H1 (cell line): ENCODE results near the gene RBP5. TPM values are rescaled to one million over a fixed set of nuclear protein-coding genes. Genes with fewer than 3 reads are reported as not detected.

Experiments used
- CTCF ChIA-PET: fragments of 300-600 bp; sonication (Branson Sonifier 250); formaldehyde crosslinking; loops from one replicate; lab custom pipeline; 2021; ENCODE audit not compliant: partially characterized antibody; lab: Charles Lee
- POLR2A ChIA-PET: fragments of 300-600 bp; sonication (Branson Sonifier 250); formaldehyde crosslinking; loops from one replicate; lab custom pipeline; 2021; ENCODE audit warnings: inconsistent platforms; ENCODE audit not compliant: partially characterized antibody; lab: Charles Lee
- DNase-seq, 2 experiments: peaks; one replicate each; pipeline versions ENCODE4 v3.0.0 to v3.0.0-alpha.2; 2010 to 2022; ENCODE audit warnings: low spot score in 2 of 2, low read depth in 1 of 2, mixed read lengths in 1 of 2
- FAIRE-seq: peaks from 2 replicates; lab custom pipeline; 2011; peaks lifted over from hg19 to GRCh38; lab: Jason Lieb, UNC
- H2AFZ ChIP-seq: 2 replicates; pipeline ENCODE4 v1.8.1; 2012; ENCODE audit warnings: low read length, inconsistent platforms
- H2AK5ac ChIP-seq: 2 replicates; pipeline ENCODE4 v1.6.1; 2013; ENCODE audit warnings: low read depth, low read length
- H2BK120ac ChIP-seq: replicated peaks from 2 replicates; pipeline ENCODE3; 2013; ENCODE audit warnings: low read depth, low read length, inconsistent platforms
- H2BK12ac ChIP-seq: 2 replicates; pipeline ENCODE4 v1.6.1; 2013; ENCODE audit warnings: low read depth, low read length
- H2BK15ac ChIP-seq: 2 replicates; pipeline ENCODE4 v1.6.1; 2013; ENCODE audit warnings: low read length
- H2BK20ac ChIP-seq: 2 replicates; pipeline ENCODE4 v1.6.1; 2013; ENCODE audit warnings: low read length
- H2BK5ac ChIP-seq: 2 replicates; pipeline ENCODE4 v1.6.1; 2013; ENCODE audit warnings: low read depth, low read length
- H3K14ac ChIP-seq: 2 replicates; pipeline ENCODE4 v1.6.1; 2013; ENCODE audit warnings: inconsistent platforms; ENCODE audit not compliant: insufficient read length
- H3K18ac ChIP-seq: 2 replicates; pipeline ENCODE4 v1.6.1; 2013; ENCODE audit warnings: low read length; ENCODE audit errors: extremely low read depth
- H3K23ac ChIP-seq: 2 replicates; pipeline ENCODE4 v1.6.1; 2013; ENCODE audit warnings: inconsistent platforms; ENCODE audit not compliant: insufficient read length
- H3K23me2 ChIP-seq: 2 replicates; pipeline ENCODE4 v1.6.1; 2013; ENCODE audit warnings: low read depth, low read length
- H3K27ac ChIP-seq: 2 replicates; pipeline ENCODE4 v1.6.1; 2011; ENCODE audit warnings: low read depth, low read length, inconsistent platforms
- H3K27me3 ChIP-seq, 4 experiments: replicated peaks in 1 of 4; 1 replicate in 1 of 4; 2 replicates in 3 of 4; pipeline versions ENCODE4 v1.6.1 to v1.8.1; 2011 to 2013; ENCODE audit warnings: low read length in 3 of 4, mild to moderate bottlenecking in 3 of 4, inconsistent platforms in 2 of 4, mixed read lengths in 2 of 4, moderate library complexity in 1 of 4; ENCODE audit not compliant: control insufficient read depth in 3 of 4, insufficient read depth in 3 of 4; ENCODE audit errors: extremely low read depth in 1 of 4
- H3K36me3 ChIP-seq, 4 experiments: 2 replicates each; pipeline versions ENCODE4 v1.6.1 to v1.8.1; 2011 to 2013; ENCODE audit warnings: mild to moderate bottlenecking in 4 of 4, low read length in 3 of 4, moderate library complexity in 2 of 4, control low read depth in 1 of 4, inconsistent platforms in 1 of 4; ENCODE audit not compliant: insufficient read depth in 4 of 4, control insufficient read depth in 2 of 4
- H3K4ac ChIP-seq: replicated peaks from 2 replicates; pipeline ENCODE3; 2013; ENCODE audit warnings: low read length, low read depth, mixed read lengths, inconsistent platforms; ENCODE audit not compliant: insufficient read length
- H3K4me1 ChIP-seq, 4 experiments: replicated peaks in 1 of 4; 1 replicate in 1 of 4; 2 replicates in 3 of 4; pipeline versions ENCODE4 v1.6.1 to v1.8.1; 2011 to 2013; ENCODE audit warnings: low read length in 3 of 4, inconsistent platforms in 2 of 4, mixed read lengths in 1 of 4; ENCODE audit not compliant: insufficient read depth in 4 of 4, control insufficient read depth in 3 of 4
- H3K4me2 ChIP-seq, 2 experiments: 2 replicates each; pipeline versions ENCODE4 v1.6.1 to v1.8.1; 2011 to 2013; ENCODE audit warnings: low read depth in 2 of 2, low read length in 2 of 2, control low read depth in 1 of 2, inconsistent platforms in 1 of 2, mild to moderate bottlenecking in 1 of 2; ENCODE audit not compliant: insufficient read depth in 1 of 2
- H3K4me3 ChIP-seq, 4 experiments: fragments of 200-600, 300-600 bp in 1 of 4; sonication (generic), shearing (Covaris generic), sonication (Bioruptor Twin) in 1 of 4; 2 replicates each; pipeline versions ENCODE4 v1.5.1 to v1.8.1; 2011 to 2016; ENCODE audit warnings: low read length in 4 of 4, low read depth in 3 of 4, control low read depth in 2 of 4, inconsistent platforms in 2 of 4, mild to moderate bottlenecking in 2 of 4, mixed read lengths in 1 of 4, moderate library complexity in 1 of 4; ENCODE audit not compliant: insufficient read depth in 2 of 4; ENCODE audit errors: extremely low read depth in 1 of 4
- H3K56ac ChIP-seq: replicated peaks from 2 replicates; pipeline ENCODE3; 2013; ENCODE audit warnings: low read depth, mild to moderate bottlenecking, mixed read lengths, low read length, inconsistent platforms; ENCODE audit not compliant: insufficient read length
- H3K79me1 ChIP-seq: 2 replicates; pipeline ENCODE4 v1.6.1; 2013; ENCODE audit warnings: low read depth, low read length, control low read depth
- H3K79me2 ChIP-seq, 2 experiments: 2 replicates each; pipeline versions ENCODE4 v1.6.1 to v1.8.1; 2012 to 2013; ENCODE audit warnings: low read length in 2 of 2, mild to moderate bottlenecking in 2 of 2, inconsistent platforms in 1 of 2; ENCODE audit not compliant: insufficient read depth in 2 of 2, control insufficient read depth in 1 of 2
- H3K9ac ChIP-seq, 4 experiments: replicated peaks in 1 of 4; 1 replicate in 1 of 4; 2 replicates in 3 of 4; pipeline versions ENCODE4 v1.6.1 to v1.8.1; 2011 to 2013; ENCODE audit warnings: low read depth in 3 of 4, low read length in 3 of 4, control low read depth in 2 of 4, mild to moderate bottlenecking in 2 of 4, moderate library complexity in 2 of 4, inconsistent platforms in 1 of 4; ENCODE audit errors: extremely low read depth in 1 of 4
- H3K9me3 ChIP-seq, 2 experiments: 2 replicates each; pipeline versions ENCODE4 v1.6.1 to v1.8.1; 2012 to 2013; ENCODE audit warnings: mild to moderate bottlenecking in 2 of 2, moderate library complexity in 2 of 2, control low read depth in 1 of 2, inconsistent platforms in 1 of 2, low read depth in 1 of 2, low read length in 1 of 2, mixed read lengths in 1 of 2; ENCODE audit not compliant: insufficient read depth in 2 of 2
- H4K20me1 ChIP-seq, 2 experiments: replicated peaks in 1 of 2; 2 replicates each; pipeline versions ENCODE3 to v1.8.1; 2011 to 2013; ENCODE audit warnings: inconsistent platforms in 2 of 2, low read length in 2 of 2, mild to moderate bottlenecking in 1 of 2; ENCODE audit not compliant: insufficient read depth in 2 of 2, control insufficient read depth in 1 of 2
- H4K5ac ChIP-seq: 2 replicates; pipeline ENCODE4 v1.6.1; 2013; ENCODE audit warnings: low read length, low read depth, mixed read lengths, inconsistent platforms; ENCODE audit not compliant: insufficient read length
- H4K8ac ChIP-seq: 2 replicates; pipeline ENCODE4 v1.8.0; 2013; ENCODE audit warnings: mild to moderate bottlenecking, moderate library complexity, low read length, inconsistent platforms; ENCODE audit not compliant: insufficient read depth; ENCODE audit errors: extremely low read depth
- H4K91ac ChIP-seq: replicated peaks from 2 replicates; pipeline ENCODE3; 2013; ENCODE audit warnings: low read length, mixed read lengths, inconsistent platforms; ENCODE audit not compliant: insufficient read length
- BCL11A ChIP-seq, 2 experiments: IDR thresholded peaks; one replicate each; pipeline ENCODE4 v1.6.1; 2011; ENCODE audit warnings: low read depth in 2 of 2, low read length in 2 of 2, mild to moderate bottlenecking in 2 of 2
- CBX5 ChIP-seq: fragments of 300-800, 300-1000 bp; sonication (generic); IDR thresholded peaks from 2 replicates; pipeline ENCODE4 v1.7.1; 2016; ENCODE audit warnings: antibody characterized with exemption, low read length, low read depth
- CHD1 ChIP-seq: IDR thresholded peaks from 2 replicates; pipeline ENCODE4 v1.6.1; 2012; ENCODE audit warnings: low read depth, low read length, improper control_type of control experiment
- CTCF ChIP-seq, 3 experiments: IDR thresholded peaks; 1 replicate in 2 of 3; 2 replicates in 1 of 3; pipeline versions ENCODE4 v1.5.1 to v1.6.1; 2011; ENCODE audit warnings: low read length in 3 of 3, mild to moderate bottlenecking in 3 of 3, inconsistent platforms in 2 of 3, low read depth in 1 of 3, moderate library complexity in 1 of 3; ENCODE audit not compliant: insufficient read depth in 1 of 3; ENCODE audit errors: control extremely low read depth in 1 of 3
- POU5F1 ChIP-seq: IDR thresholded peaks from 2 replicates; pipeline ENCODE4 v1.6.1; 2011; ENCODE audit warnings: low read depth, mild to moderate bottlenecking, low read length, moderate library complexity
- SRF ChIP-seq: IDR thresholded peaks from 2 replicates; pipeline ENCODE4 v1.6.1; 2011; ENCODE audit warnings: mild to moderate bottlenecking, low read depth, low read length, moderate library complexity
- SUZ12 ChIP-seq: fragments of 200-600 bp; sonication (generic); IDR thresholded peaks from 2 replicates; pipeline ENCODE4 v1.6.1; 2012; ENCODE audit warnings: mild to moderate bottlenecking, inconsistent platforms, low read length, moderate library complexity, mixed read lengths
- TCF12 ChIP-seq: IDR thresholded peaks from 2 replicates; pipeline ENCODE4 v1.6.1; 2011; ENCODE audit warnings: low read depth, mild to moderate bottlenecking, low read length
- ZNF274 ChIP-seq: IDR thresholded peaks from 2 replicates; pipeline ENCODE4 v1.7.0; 2012; ENCODE audit warnings: low read length, borderline replicate concordance; ENCODE audit errors: extremely low read depth
- WGBS, 2 experiments: shearing (Covaris generic) in 1 of 2; methylation state at CpG; one replicate each; pipeline versions ENCODE4 v1.1.6 to v1.1.7; 2013 to 2015; ENCODE audit warnings: low lambda C conversion rate in 2 of 2, mixed read lengths in 2 of 2, inconsistent platforms in 1 of 2, low coverage in 1 of 2, missing lambda C conversion rate in 1 of 2; ENCODE audit not compliant: insufficient replicate concordance in 2 of 2, insufficient coverage in 1 of 2, insufficient read length in 1 of 2; ENCODE audit errors: extremely low coverage in 1 of 2, missing lambda C conversion rate in 1 of 2; 5-methylcytosine and 5-hydroxymethylcytosine counted together
- polyA plus RNA-seq, 7 experiments: library from polyadenylated mRNA; depleted of rRNA in 3 of 7; stranded (reverse) in 5 of 7; unstranded in 2 of 7; fragments of >200 nt in 5 of 7; fragments of 200-250 nt in 2 of 7; gene quantifications; 1 replicate in 5 of 7; 2 replicates in 1 of 7; 4 replicates in 1 of 7; pipeline versions ENCODE4 v1.2.1 to v1.2.3, GENCODE V29; 2011 to 2013; ENCODE audit warnings: missing spikeins in 2 of 7, mixed read lengths in 2 of 7
- total RNA-seq: library from RNA; stranded (reverse); fragmentation: NEBNext Ultra II Directional; extraction: Animal tissue kit (Norgen Biotek cat#: 25700); gene quantifications from 2 replicates; pipeline ENCODE4 v1.2.1, GENCODE V29; 2021

The RBP5 gene
- total and polyA plus RNA-seq, 2 of the 8 experiments (the other 6 are each of a cell fraction or from before 2014, with no cell fraction given), result 1.2 to 1.9 TPM

- Histone ChIP-seq H2BK12ac (no peak overlapping the region), H2AFZ (no peak overlapping the region), H3K23ac (no peak overlapping the region), H3K9me3 (no peaks in the 10 kb centered on the region), H3K56ac (no peak overlapping the region), H3K36me3 (no peaks in the 10 kb centered on the region), H4K20me1 (peaks cover 0 to 3% of the 10 kb centered on the region in 2 experiments), H3K79me2 (no peaks in the 10 kb centered on the region), H2AK5ac (no peak overlapping the region), H3K9ac (no peak overlapping the region), H3K4me3 (no peak overlapping the region), H3K27me3 (no peaks in the 10 kb centered on the region; a peak in 1 of 7 replicates), H2BK15ac (no peak overlapping the region), H3K4ac (no peak overlapping the region), H4K5ac (no peak overlapping the region), H2BK20ac (no peak overlapping the region), H3K14ac (no peak overlapping the region), H2BK5ac (0 out of 2 replicates have a peak overlapping the region, but pooled peaks have one; percentile 30), H3K79me1 (no peaks in the 10 kb centered on the region), H3K4me2 (no peak overlapping the region; a peak in 1 of 4 replicates), H4K8ac (no peak overlapping the region), H3K18ac (no peak overlapping the region), H4K91ac (no peak overlapping the region), H3K23me2 (peaks cover 1% of the 10 kb centered on the region; the same call in 1 of the 2 replicates), H3K4me1 (peaks cover 7 to 21% (median 16%) of the 10 kb centered on the region in 4 experiments), H3K27ac (no peak overlapping the region), H2BK120ac (no peak overlapping the region)
- DNase-seq, result no peak
- POLR2A ChIA-PET, result interaction anchor here (0.9 to 5.6 kb wide), 7 partner anchors 9 to 149 kb away, joined by 3 to 42 read pairs (median 5); partner anchors contain the start of genes C12orf57, C1RL, LPCAT3 and RNU7-1
- no peak for FAIRE-seq
- WGBS, 2 experiments, result 93% methylated on average over 7 of the region's 8 CpGs; no CpG with 5 or more reads in 1 of the 2 experiments
- CTCF ChIA-PET, result interaction anchor here (0.6 to 4.0 kb wide), 21 partner anchors 8 to 169 kb away, joined by 3 to 34 read pairs (median 3); partner anchors contain the start of genes C1RL and LPCAT3
- no peak for TF ChIP-seq POU5F1
- TF ChIP-seq CTCF (IDR thresholded peaks at IDR 0.05; ENCODE audit: control extremely low read depth in 1 of 3, insufficient read depth in 1 of 3, low read depth in 1 of 3, low read length in 3 of 3), result no peak
- no peak for TF ChIP-seq CHD1
- no peak for TF ChIP-seq ZNF274
- no peak for TF ChIP-seq SUZ12
- TF ChIP-seq CBX5, result no peak
- no peak for TF ChIP-seq SRF
- no peak for TF ChIP-seq TCF12
- TF ChIP-seq BCL11A (IDR thresholded peaks at IDR 0.05; ENCODE audit: low read depth in 2 of 2, low read length in 2 of 2), result no peak
Measured at GRCh38 chr12:7092986-7093460, 35.7 kb downstream of the RBP5 start.
